Right hindlimb (tissue), 1 donor: ENCODE results near the gene PGAP6.

ENCODE experiments used
- DNase-seq: peaks from one replicate; pipeline ENCODE4 v3.0.0-alpha.2; 2018

PGAP6 gene

DNA sequence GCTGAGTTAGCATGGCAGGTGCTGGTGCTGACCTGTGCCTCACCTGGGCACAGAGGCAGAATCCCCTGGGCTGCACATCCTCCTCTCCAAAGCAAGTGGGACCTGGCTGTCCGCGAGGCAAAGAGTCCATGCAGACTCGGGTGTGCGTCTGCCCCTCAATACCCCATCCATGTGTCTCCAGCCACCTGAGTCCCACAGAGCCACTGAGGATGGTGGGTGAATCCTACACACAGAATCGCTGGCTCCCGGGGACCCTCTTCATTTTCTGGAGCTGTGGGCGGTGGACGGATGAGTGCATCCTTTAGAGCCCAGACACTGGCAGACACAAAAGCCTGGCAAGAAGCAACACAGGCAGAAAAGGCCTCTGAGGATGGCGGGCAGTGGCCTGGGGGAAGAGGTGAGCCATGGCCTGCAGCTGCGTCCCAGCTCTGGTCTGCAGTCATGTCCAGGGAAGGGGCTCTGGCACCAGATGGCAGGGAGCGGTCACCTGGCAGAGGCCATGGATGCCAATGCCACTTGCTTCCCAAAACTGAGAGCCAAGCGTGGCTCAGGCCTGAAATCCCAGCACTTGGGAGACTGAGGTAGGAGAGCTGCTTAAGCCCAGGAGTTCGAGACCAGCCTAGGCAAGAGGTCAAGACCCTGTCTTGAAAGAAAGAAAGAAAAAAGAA is 59.2 kb downstream of the PGAP6 start:
- no peak for DNase-seq

DNA sequence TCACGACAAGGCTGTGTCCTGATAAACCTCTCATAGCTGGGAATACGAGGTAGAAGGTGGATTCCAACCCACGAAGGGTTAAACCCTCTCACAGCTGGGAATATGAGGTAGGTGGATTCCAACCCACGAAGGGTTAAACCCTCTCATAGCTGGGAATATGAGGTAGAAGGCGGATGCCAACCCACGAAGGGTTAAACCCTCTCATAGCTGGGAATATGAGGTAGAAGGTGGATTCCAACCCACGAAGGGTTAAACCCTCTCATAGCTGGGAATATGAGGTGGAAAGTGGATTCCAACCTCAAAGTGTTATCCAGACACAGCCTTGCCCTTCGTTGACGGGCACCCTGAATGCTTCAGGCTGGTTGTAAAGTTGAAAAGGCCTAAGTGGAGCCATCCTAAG is 60.2 kb downstream of the PGAP6 start:
- no peak for DNase-seq
